LoVo (cell line): Measurements from ENCODE around the gene LMAN1L.

Experiments
- DNase-seq: peaks from one replicate; pipeline ENCODE4 v3.0.0-alpha.2; 2016; ENCODE audit warnings: low spot score

LMAN1L gene

DNA sequence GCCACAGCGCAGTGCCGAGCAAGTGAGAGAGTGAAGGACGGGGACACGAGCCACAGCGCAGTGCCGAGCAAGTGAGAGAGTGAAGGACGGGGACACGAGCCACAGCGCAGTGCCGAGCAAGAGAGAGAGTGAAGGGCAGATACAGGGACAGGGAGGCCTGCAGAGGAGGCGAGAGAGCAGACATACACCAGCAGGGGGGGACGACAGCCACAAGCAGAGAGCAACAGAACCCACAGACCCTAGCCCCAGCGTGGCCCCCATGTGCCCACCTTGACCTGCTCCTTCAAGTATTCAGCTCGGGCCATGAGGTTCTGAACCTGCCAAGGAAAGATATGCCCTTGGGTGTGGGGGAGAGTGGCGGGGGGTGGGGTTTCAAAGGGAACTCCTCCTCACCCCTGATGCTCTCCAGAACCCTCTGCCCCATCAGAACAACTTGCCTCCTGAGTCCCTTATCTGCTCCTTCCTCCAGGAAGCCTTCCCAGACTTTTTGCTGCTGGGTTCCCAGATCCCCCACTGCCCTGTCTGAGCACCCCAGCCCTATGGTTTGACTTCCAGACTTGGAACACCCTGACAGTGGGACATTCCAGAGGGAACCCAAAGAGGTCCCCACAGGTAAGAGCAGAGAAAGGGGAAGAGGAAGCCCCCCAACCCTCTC lies 25.0 kb downstream of the LMAN1L start:
- no peak for DNase-seq

DNA sequence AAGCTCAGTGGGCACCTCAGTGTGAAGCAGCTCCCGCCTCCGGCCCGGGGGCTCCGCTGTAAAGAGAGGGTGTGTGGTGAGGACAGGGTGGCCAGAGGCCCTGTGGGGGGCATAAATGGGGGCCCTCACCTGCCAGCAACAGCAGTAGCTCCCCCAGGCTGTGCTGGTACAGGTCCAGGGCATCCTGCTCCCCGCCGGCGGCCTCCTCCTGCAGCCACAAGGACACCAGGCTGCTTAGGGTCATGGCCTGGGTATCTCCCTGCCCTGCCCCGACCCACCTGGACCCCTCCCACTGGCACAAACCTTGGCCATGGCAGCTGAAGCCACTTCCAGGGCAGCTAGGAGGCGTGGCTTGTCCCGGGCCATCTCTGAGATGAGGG lies 25.5 kb downstream of the LMAN1L start:
- DNase-seq, result no peak

DNA sequence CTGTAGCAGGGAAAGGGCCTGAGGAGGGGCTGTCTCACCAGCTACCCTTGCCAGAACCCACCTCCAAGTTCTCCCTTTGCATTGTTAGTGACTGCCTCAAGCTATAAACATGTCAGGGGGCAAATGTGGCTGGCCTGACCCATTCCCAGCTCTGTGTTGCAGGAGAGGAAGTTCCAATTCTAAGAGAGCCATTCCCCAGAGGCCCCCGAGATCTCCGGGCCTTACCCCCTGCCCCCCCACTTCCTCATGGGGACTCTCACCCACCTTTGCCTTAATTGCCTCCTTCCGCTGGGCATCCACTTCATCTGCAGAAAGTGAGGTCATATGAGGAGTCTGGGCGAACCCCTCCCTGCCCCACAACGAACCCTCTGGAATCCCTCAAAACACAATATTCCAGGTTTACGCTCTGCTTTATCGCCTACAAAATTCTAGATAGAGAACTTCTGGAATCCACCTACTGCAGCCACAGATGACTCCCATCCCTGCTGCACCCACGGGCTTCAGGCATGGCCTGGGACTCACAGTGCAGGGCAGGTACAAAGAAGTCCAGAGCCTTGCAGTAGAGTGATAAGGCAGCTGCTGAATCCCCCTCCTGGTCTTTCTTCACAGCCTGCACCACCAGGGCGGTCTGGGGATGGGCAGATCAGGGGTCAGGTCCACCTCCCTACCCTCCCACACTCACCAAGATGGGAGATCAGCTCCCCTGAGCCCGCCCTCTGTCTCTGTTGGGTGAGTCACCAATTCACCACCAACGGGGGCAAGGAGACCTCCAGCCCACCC lies 26.3 kb downstream of the LMAN1L start:
- DNase-seq, result no peak

DNA sequence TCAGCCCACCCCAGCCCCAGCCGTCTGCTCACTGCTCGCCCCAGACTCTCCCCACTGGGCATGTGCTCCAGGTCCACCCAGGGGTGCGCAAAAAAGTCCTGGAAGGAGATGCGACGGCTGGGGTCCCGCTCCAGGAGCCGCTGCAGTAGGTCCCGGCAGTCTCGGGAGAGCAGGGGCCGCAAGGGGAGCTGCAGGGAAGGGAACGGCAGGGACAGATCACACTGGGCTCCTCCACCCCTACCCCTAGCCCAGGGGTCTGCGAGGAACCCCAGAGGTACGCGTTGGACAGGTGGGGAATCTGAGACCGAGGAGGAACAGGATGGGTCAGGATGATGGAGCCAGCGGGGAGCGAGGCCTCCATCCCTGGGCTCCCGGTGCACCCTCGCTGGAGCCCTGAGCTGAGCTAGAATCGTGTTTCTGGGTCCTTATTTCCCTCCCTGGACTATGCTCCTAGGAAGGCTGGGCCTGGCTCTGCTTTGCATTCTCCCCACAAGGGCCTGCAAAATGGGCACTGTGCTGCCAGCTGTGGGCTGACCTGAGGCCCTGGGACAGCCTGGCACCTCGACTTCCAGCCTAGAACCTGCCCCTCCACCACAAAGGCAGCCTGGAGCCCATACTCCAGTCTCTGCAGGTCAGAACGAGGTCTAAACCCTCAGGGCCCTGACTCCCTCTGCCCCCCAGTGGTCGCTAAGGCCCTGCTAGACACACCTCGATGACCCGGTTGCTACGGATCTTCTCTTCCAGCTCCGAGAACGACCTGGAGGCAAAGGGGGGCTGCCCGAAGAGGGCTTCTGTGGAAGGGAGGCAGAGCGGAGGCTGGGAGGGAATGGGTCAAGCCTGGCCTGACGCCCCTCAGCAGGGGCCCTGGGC lies 27.1 kb downstream of the LMAN1L start:
- DNase-seq, result no peak

DNA sequence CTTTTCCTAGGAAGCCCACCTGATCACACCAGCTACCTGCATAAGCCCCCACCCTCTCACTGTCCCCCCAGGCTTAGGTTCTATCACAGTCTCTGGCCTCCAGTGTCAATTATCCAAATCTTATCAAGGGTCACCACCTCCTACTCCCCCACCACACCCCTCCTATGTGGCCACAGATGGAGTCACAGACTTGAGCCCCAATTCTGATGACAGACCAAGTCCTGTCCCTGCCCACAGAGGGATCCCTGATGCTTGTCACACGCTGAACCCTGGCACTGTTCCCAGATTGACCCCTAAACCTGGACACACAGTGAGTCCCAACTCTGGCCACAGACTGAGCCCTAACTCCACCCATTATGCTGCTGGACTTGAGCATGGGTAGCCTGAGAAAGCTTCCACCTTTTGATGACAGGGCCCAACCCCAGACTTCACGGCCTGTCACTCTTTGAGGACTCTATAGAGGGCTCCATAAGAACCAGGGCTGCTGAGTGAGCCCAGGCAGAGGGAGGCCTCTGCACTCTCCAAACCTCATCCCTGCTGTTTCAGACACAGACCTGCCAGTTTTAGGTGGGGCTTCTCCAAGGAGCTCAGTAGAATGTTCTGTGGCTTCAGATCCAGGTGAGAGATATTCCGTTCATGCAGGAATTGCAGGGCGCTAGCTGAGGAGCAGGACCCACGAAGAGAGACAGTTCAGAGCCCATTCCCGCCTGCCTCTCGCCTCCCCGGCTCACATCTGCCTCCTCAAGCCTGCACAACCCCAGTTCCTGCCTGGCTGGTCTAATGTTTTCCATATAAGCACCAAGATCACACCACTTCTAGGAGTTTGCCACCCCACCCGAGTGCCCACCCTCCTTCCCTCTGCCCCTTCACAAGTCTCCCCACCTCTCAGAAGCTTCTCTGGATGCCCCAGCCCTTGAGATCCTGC lies 28.5 kb downstream of the LMAN1L start:
- DNase-seq, result no peak

DNA sequence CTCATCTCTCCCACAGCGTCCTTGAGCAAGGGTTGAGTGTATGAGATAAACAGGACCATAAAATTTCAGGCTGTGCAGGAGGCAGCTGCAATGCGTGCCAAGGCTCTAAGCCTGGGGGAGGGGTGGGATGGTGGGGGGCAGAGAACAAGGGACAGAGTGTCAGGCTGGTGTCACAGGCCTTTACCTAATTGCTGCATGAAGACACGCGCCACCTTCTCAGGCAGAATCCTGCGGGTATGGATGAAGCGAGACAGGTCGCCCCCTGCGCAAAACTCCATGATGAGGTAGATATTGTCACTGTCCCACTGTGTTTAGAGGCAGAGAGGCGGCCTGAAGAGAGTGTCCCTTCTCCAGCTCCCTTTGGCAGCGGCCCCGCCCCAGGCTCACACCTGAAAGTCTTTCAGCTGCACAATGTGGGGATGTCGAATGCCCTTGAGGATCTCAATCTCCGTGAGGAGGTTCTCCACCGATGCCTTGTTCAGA lies 29.3 kb downstream of the LMAN1L start:
- DNase-seq, result no peak

DNA sequence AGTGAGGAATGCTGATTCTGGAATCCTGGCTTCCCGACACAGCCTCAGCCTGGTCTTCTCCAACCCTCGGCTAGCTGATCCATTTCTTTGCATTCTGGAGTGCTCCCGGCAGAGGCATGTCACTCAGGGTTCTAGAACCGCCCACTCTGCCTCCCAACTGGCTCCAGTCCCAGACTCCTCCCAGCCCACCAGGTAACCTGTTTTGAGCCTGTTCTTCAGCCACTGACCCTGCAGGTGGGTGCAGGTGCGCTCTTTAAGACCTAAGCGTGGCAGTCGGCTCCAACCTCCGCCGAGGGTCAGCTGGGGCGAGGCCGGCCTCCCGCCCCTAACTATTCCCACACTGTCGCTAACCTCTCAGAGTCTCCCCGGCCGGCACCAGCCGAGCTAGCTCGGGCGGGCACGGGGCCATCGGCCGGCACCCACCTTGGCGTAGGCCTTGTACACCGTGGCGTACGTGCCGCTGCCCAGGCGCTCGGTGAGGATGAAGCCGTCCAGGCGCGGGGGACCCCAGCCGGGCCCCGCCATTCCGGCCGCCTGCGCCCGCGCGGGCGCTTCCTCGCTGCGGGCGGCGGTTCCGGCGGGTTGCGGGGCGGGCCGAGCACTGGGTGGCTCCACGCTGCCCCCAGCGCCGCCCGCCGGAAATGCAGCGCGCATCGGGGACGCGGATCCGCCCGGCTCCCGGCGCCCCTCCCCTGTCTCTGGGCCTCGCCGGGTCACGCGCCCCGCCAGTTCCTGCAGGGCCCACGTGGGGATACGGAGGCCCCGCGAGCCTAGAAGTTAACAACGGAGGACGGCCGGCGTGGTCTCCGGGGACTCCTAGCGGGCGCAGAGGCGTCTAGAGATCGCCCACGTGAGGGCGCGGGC lies 30.2 kb downstream of the LMAN1L start, which contains the start of gene ULK3:
TSS of gene ULK3 (minus strand) at position 576 of the 864 bp plus-strand sequence. CDS start at position 525, 51 bp downstream.
- DNase-seq, result peak; percentile 95

DNA sequence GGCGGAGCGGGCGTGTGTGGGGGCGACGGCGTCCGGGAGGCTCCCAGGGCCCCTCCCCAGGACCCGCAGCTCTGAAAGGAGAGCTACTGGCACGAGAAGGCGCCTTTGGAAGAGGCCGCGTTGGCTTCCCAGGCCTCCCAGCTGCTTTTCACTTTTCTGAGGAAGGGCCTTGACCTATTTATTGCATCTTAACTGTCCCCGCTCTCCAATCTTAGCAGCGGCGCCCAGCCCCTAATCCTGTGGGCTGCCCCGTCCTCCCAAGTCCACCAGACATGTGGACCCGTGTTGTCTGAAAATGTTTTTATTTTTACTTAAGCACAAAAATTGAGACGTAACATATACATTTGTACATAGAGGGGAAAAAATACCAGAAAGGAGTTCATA lies 30.8 kb downstream of the LMAN1L start:
- no peak for DNase-seq

DNA sequence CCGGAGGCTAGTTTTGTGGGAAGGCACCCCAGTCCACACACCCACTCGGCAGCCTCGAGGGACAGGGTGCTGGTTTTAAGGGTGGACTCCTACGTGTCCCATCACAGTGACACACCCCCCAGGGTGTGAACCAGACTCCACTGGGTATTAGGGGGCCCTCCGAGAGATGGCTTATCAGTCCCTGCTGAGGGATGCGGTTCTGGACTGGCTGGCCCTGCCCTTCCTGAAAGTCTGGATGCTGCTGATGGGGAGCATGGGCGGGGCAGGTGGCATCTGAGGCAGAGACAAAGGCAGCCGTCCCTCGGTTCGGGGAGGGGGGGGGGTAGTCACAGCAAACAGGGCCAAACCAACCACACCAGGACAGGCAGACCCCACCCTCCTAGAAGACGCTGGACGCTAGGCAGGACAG lies 31.3 kb downstream of the LMAN1L start:
- no peak for DNase-seq

DNA sequence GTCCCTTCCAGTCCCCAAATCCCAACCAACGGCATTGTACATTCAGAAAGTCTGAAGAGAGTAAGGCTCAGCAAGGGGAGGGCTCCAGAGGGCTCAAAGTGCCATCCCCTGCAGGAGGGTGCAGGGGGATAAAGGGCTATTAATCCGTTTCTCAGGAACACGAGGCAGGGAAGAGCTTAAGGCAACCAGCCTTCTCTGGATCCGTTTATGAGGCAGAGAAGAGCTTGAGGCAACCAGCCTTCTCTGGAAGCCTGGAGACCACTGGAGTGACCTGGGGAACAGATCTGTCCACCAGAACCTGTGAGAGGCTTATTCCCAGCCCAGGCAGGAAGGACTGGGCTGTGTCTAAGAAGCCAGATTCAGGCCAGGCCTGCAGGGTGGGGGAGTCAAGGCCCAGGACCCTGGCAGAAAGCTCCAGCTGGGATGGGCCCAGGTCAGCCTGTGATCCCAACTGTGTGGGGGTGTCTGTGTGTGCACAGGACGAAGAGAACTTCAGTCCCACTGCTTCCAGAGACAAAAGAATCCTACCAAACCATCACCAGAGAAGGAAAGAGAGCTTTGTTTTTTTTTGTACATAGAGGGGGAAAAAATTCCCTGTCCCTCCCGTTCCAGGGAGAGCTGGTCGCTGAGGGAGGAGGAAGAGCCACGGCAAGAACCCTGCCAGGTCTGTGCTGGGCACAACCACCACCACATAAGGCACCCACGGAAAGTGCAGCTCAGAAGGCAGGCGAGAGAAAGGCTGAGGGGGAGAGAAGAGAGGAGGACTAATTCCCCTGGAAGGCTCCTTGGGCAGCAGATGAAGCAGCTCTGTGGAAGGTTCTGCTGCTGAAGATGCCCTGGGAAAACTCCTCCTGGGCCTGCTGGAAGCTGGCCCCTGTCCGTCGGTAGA lies 31.9 kb downstream of the LMAN1L start:
- DNase-seq, result no peak

DNA sequence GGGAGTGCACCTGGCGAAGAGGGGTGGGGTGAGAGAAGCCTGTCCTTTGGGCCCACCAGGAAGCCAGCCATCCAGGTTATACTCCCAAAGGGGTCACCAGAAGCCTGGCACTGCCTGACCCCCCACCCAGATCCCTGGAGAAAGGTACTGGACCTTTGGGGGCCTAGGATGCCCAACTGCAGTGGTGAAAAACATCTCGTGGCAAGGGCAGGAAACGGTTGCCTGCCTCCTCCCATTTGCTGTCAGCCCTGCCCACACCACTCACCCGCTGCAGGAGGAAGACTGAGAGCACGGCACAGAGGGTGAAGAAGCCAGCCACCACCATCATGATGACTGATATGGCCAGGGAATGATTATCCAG lies 32.6 kb downstream of the LMAN1L start:
- no peak for DNase-seq

DNA sequence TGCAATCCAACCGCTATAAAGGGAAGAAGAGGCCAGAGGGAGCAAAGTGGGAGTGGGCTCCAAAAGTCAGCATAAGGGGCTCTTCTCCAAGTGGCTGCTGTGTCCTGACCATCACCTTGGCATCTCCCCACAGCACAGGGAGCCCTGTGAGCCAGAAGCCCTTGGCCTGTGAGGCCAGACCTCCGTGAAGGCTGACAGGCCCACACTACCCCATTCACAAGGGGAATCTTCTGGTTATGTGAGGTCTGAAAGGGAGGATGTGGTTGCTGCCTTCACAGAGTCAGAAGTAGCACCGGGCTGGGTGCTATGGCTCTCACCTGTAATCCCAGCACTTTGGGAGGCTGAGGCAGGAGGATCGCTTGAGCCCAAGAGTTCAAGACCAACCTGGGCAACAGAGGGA lies 32.9 kb downstream of the LMAN1L start:
- no peak for DNase-seq

DNA sequence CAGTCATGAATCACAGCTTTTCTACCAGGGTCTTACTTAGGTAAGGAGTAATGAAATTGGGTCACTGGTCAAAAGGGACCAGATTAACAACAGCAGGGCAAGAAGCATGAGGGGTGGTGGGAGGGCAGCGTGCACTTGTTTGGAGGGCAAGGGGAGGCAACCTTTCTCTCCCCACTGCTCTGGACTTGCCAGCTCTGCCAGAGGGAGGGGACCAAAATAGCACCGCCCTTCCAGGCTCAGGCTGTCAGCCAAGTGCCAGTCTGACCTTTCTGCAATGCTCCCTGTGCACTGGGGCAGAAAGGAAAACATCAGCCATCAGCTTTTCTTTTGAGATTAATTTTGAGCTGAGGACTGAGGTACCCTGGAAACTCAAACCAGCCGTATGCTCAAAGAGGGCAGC lies 34.8 kb downstream of the LMAN1L start:
- no peak for DNase-seq

DNA sequence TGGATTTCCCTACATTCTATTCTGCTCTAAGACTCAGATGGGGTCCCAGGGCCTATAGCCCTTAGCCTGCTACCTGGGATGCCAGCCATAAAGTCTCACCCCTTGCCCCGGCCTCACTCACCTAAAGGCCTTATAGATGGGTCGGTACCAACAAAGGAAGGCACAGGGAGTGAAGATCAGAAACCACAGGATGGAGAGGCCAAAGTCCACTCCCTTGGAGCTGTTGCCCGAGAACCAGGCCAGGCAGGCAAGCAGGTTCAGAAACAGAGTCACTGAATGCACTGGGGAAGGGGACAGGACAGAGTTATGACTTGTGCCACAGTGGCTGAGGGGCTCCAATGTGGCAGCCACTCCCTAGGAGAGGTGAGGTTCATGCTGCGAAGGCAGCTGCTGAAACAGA lies 37.8 kb downstream of the LMAN1L start:
- no peak for DNase-seq

DNA sequence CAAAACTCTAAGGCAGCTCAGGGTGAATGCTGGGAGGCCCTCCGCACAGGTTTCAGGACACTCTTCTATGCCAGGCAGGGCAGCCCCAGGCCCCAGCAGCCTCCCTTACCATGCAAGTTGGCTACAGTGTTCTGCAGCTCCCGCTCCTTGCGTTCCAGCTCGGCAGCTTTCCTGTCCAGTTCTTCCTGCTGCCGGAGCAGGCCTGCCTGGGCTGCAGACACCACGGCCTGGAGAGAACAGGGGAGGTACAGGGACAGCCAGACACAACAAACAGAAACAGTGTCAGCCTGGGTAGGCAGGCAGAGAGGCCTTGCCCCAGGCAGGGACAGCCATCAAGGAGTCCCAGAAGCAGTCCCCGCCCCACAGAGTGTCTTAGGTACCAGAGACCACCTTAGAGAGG lies 39.3 kb downstream of the LMAN1L start:
- no peak for DNase-seq

DNA sequence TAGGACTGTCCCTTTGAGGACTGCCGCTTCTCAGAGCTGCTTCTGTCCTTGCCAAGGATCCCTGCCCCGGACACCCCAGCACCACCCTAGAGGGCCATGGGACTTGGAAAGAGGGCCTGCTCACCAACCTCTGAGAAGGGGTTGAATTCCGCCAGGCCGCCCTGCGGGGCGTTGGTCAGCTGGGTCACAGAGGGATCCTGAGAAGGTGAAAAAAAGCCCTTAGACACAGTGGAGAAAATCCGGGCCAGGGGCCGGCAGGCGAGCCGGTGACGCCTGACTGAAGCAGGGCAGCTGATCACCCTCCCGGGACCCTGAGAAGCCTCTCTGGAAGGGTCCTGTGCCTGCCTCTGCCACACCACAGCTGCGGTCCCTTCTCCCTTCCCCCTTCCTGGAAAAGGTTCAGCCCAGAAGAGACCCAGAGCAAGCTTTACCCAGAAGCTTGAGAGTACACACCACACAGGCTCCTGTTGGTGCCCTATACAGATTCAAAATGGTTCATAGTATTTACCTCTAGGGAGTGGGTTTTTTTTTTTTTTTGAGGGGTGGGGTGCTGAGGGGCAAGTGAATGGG lies 41.9 kb downstream of the LMAN1L start:
- no peak for DNase-seq

DNA sequence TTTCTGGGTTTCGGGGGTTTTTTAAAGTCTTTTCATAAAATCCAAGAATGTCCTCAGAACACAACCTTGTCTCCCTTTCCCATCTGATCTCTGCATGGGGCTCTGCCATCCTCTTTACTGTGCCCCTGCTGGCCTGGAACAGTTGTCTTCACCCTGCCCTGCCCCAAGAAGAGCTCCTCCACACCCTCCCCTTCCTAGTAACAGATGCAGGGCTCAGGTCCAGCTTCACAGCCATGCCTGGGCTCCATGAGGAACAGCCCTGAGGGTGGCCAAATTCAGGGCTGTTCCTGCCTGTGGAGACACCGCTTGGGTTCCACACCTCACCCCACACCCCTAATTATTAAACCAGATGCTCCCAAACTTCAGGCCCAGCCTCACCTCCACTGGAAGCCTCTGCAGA lies 43.2 kb downstream of the LMAN1L start:
- DNase-seq, result no peak

DNA sequence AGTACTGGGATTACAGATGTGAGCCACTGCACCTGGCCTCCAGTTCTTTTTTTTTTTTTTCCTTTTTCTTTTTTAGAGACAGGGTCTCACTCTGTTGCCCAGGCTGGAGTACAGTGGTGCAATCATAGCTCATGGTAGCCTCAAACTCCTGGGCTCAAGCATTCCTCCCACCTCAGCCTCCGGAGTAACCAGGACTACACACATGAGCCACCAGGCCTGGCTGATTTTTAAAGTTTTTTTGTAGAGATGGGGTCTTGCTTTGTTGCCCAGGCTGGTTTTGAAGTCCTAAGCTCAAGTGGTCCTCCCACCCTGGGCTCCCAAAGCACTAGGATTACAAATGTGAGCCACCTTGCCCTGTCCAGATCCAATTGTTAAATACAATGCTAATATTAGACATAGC lies 43.9 kb downstream of the LMAN1L start:
- DNase-seq, result no peak

DNA sequence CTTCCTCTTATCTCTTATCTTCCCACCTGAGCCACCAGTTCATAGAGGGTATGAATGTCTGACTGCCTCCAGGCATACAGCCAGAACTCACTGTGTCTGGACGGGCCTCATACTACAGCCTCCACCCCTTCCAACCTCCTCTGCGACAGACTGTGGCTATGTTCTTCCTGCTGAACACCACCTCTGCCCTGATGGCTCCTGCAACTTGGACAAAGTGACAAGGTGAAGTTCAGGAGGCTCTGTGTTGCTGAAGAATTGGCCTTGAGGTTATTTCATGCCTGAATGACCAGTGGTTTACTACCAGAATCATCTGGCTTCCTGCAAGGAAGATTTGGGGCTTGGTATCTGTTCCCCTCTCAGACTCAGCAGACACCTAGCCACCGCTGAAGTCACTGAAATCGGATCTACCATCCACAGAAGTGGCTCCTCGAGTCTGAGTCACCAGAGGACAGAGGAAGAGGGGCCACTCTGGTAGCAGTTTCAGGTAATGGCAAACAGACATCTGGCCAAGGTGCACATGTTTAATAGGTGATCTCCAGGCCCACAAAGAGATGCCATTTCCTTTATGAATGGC lies 44.5 kb downstream of the LMAN1L start:
- DNase-seq, result no peak
